GM18499 (cell line): Measurements from ENCODE around the gene IQCE.

ENCODE experiments used
- ATAC-seq: cut with Tn5 transposase; IDR thresholded peaks from one replicate; pipeline ENCODE4 v1.9.1; 2021; ENCODE audit warnings: moderate number of reproducible peaks; ENCODE audit not compliant: insufficient read depth, unreplicated experiment

The IQCE gene

DNA sequence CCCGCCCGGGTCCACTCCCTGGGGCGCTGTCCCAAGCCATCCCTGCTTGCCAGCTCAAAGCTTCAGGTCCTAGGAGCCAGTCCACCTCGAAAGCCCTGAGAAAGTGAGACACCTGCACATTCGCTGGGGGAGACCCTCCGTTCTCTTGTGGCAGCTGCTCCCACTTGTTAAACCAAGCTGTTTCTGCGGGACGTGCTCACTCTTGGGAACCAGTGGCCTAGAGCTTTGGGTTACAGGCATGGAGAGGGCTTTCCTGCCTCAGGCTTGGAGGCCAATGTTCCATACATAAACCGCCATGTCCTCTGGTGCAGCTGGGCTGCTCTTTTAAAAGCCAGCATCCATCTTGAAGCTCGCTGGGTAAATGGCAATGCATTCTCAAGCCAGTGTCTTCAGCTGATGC, 53.1 kb downstream of the IQCE start:
- ATAC-seq, result no peak

DNA sequence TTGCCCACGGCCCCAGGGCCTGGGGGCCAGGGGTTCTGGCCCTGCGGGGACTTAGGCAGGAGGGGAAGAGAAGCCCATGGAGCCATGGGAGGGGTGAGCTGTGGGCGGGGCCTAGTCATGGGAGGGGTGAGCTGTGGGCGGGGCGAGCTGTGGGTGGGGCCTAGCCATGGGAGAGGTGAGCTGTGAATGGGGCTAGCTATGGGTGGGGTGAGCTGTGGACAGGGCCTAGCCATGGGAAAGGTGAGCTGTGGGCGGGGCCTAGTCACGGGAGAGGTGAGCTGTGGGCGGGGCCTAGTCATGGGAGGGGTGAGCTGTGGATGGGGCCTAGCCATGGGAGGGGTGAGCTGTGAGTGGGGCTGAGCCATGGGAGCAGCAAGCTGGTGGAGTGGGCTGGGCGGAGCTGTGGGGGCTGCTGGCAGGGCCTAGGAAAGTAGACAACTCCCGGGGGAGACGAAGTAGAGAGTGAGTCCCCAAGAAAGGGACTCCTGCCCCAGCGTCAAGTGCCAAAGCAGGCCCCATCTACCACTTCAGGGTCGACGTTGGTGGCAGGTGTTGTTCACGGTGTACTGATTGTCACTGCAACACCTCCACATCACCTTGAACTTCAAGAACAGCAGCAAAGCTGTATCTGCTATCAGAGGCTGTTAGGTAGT, 53.8 kb downstream of the IQCE start:
- ATAC-seq, result no peak

- no peak for ATAC-seq
Observed at GRCh38 chr7:2613098-2613930, 54.5 kb downstream of the IQCE start.

- ATAC-seq, result no peak
Observed at GRCh38 chr7:2613931-2614600, 55.3 kb downstream of the IQCE start.

DNA sequence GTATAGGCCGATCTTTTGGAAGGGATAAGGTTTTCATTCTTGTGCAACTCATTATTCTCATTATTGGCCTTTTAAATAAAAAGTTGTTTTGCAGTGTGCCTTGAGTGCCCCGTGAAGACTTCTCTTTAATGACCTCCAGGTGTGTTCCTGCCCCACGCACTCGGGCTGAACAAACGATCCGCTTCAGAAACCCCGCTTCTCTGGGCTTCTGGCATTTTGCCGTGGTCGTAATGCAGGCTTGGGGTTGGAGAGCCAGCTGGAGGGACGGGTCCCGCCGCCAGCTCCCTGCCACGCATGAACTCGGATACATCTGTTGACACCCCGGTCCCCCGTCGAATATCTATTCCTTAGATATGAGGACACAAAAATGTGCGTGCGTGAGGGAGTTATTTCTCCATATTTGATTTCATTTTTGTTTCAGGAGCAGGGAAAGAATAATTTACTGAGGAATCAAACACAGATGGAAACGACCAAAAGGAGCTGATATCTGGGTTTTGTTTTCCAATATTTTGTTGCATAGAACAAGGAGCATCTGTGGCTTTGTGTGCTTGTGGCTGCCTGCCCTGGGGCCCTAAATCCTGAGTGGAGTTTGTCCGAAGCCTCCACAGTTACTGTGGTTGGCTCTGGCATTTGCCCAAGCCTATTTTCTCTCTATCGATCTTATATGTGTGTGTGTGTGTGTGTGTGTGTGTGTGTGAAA, 56.0 kb downstream of the IQCE start:
- no peak for ATAC-seq

- ATAC-seq, result no peak
Observed at GRCh38 chr7:2616387-2617324, 57.9 kb downstream of the IQCE start.

- ATAC-seq, result no peak
Observed at GRCh38 chr7:2617325-2617905, 58.6 kb downstream of the IQCE start.

DNA sequence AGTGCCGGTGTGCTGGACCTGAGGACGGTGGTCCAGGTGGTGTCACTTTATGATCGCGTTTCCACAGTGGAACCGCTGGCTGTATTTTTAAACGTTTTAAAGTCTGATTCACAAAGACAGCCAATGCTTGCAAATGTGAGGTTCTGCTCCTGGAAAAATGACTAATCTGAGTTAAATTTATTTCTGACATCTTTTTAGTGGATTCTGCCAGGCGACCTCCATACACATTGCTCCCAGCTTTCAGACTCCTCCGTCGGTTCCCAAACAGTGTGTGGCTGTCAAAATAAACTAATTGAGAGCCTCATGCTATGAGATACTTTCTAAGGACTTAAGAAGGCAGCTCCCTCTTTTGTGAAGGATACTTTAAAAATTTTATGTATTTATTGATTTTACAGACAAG, 60.3 kb downstream of the IQCE start:
- no peak for ATAC-seq

- ATAC-seq, result no peak
Observed at GRCh38 chr7:2621061-2621828, 62.5 kb downstream of the IQCE start.

GRCh38 chr7:2621948-2622640, 63.3 kb downstream of the IQCE start:
- no peak for ATAC-seq

DNA sequence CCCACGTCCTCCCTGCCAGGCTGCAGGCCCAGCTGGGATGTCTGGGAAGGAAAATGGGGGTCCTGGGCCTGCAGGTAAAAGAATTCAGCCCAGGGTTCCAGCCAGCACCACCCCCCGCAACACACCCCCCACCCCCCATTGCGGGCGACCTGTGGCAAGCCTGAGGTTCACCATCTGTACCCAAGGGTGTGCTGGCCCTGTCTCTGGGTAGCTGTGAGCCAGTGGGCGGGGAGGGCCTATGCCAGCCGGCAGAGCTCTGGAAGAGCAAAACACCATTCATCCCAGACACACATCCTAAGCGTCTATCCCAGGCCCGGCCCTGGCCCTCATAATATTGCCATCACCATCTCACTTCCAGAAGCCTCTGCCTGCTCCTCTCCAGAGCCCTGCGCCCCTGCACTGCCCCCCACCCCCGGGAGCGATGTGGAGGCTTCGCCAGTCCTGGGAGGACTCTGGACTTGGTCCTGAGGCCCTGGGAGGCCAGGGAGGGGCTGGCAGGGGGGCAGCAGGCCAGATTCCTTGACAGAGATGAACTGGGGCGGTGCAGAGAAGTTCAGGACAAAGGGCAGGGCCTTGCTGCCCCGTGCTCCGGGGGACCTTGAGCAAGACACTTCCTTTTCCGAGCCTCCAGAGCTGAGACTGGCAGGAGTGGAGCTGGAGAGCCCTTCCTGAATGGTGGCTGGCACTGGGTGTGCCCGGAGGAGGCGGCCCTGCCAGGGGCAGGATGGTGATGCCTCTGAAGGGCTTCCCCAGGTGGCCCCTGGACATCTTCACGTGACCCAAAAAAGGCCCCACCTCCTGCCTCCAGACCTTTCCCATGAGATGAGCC, 64.3 kb downstream of the IQCE start:
- no peak for ATAC-seq

- ATAC-seq, result no peak
Observed at GRCh38 chr7:2623698-2624014, 64.9 kb downstream of the IQCE start.

GRCh38 chr7:2624293-2624886, 65.6 kb downstream of the IQCE start:
- ATAC-seq, result no peak

DNA sequence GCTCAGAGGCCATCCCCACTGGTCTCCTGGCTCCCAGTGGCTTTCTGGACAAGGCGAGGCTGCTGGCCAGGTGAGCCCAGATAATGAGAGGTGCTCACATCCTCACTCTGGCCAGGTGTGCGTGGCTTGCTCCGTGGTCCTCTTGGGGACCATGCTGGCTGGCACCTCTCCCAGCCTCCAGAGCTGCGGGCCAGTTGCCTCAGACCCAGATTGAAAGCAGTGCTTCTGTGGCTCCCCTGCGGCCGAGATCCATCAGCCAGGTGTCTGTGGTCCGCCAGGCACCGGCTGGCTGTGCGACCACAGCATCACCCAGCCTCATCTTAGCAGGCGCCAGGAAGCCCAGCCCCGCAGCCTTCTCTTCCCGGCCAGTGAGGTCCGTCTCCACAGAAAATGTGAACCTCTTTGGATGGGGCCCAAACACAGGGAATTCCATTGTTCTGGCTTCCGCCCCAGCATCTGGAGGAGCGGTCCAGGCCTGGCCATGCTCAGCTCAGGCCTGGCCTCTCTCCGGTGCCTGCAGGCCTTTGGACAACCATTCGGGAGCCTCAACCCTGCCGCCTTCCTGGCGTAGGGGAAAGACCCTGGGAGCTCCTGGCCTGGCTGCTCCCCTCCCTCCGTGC, 67.8 kb downstream of the IQCE start:
- ATAC-seq, result no peak

GRCh38 chr7:2627258-2628129, 68.7 kb downstream of the IQCE start:
- no peak for ATAC-seq

DNA sequence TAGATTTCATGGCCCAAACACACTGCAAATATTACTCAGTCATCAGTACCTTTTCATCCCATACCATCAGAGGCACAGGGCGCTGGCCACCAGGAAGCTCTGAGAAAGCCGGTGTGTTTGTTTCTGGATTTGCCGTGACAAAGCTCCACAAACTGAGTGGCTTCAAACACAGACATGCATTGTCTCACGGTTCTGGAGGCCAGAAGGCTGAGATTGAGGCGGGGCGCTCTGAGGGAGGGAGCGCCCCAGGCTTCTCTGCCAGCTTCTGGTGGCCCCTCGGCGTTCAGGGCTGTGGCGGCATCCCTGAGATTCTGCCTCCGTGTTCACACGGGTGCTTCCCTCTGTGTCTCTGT, 69.3 kb downstream of the IQCE start:
- ATAC-seq, result no peak
